ENCODE measurements around the gene ZNF440.
"Not testable (repeated sequence)": the region's sequence is repeated elsewhere in the genome, so short reads cannot be mapped to it uniquely, and the experiment has no call there.

- TF ChIP-seq CTCF (IDR thresholded peaks at IDR 0.05; ENCODE audit: low read length); EZH2 (optimal IDR thresholded peaks at IDR 0.05; ENCODE audit: low read depth, low read length); EZH2phosphoT487 (IDR thresholded peaks at IDR 0.05; ENCODE audit: low read length): not testable (repeated sequence)
These were observed 21.6 kb downstream of the ZNF440 start for GRCh38 chr19:11835626-11836066.
